ENCODE data around the gene UBLCP1.

UBLCP1 gene

GRCh38 chr5:159330131-159330800 lies 67.2 kb downstream of the UBLCP1 start, which contains the start of gene IL12B:
TSS of gene IL12B (minus strand) at chr5:159330487. CDS start at chr5:159326782, 3,705 bp downstream.
- no peaks in the 10 kb centered on the region for H3K9me3 ChIP-seq (ENCODE audit: control insufficient read depth, insufficient read depth, low read length)
- H3K4me1 ChIP-seq (ENCODE audit: control insufficient read depth, insufficient read depth, low read length) = 0 out of 2 replicates have a peak, but pooled peaks cover 3% of the 10 kb centered on the region
- no peaks in the 10 kb centered on the region for H3K36me3 ChIP-seq (ENCODE audit: control insufficient read depth, insufficient read depth, low read length)
- peak within 1 kb of the TSS; percentile 67; the same call in 1 of the 2 replicates for H3K4me3 ChIP-seq (ENCODE audit: low read depth, low read length)
- no peaks in the 10 kb centered on the region; the same call in 1 of the 2 replicates for H3K27me3 ChIP-seq (ENCODE audit: control insufficient read depth, insufficient read depth, low read length)
- no peak within 1 kb of the TSS for H3K9ac ChIP-seq (ENCODE audit: low read depth, low read length)
- no peak within 1 kb of the TSS for H3K27ac ChIP-seq (ENCODE audit: low read depth, low read length)

- Histone ChIP-seq H3K36me3 (ENCODE audit: control insufficient read depth, insufficient read depth, low read length) (no peaks in the 10 kb centered on the region), H3K9ac (ENCODE audit: low read depth, low read length) (peak overlapping the region; percentile 46), H3K9me3 (ENCODE audit: control insufficient read depth, insufficient read depth, low read length) (no peaks in the 10 kb centered on the region), H3K27ac (ENCODE audit: low read depth, low read length) (no peak overlapping the region), H3K27me3 (ENCODE audit: control insufficient read depth, insufficient read depth, low read length) (no peaks in the 10 kb centered on the region; the same call in 1 of the 2 replicates), H3K4me3 (ENCODE audit: low read depth, low read length) (peak overlapping the region; percentile 67), H3K4me1 (ENCODE audit: control insufficient read depth, insufficient read depth, low read length) (0 out of 2 replicates have a peak, but pooled peaks cover 3% of the 10 kb centered on the region)
These were observed 68.2 kb downstream of the UBLCP1 start for GRCh38 chr5:159331093-159331973.

DNA sequence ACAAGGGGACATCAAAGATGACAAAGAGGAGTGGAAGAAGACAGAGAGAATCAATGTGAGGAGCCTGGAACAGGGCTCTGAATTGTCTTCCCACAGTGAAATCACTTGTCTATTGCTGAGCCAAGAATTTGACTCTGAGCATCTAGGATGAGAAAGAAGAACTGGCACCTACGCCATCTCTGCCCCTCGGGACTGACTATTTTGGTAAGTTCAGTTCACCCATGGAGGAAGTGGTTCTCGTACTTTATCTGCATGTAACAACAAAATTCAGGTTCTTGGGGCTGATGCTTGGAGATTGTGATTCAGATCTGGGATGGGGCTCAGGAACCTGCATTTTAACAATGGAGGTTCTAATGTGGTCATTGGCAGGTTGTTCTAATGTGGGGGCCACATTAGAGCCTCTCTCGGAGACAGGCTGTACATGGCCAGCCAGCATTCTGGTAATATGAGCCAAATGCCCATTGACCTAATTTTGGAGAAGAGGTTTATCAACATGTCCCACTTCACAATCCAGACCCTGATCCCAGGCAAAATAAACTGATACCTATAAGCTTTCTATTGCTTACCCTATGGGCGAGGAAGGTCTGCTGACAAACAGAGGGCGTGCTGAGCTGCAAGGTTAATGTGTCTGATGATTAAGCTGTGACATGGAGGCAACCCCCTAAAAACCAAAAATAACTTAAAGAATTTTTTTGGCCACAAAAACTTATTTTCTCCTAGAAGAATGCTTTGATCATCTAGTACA lies 69.9 kb downstream of the UBLCP1 start:
- H3K4me1 ChIP-seq (ENCODE audit: control insufficient read depth, insufficient read depth, low read length) = 0 out of 2 replicates have a peak, but pooled peaks cover 3% of the 10 kb centered on the region
- no peak overlapping the region for H3K9ac ChIP-seq (ENCODE audit: low read depth, low read length)
- no peaks in the 10 kb centered on the region for H3K9me3 ChIP-seq (ENCODE audit: control insufficient read depth, insufficient read depth, low read length)
- H3K27ac ChIP-seq (ENCODE audit: low read depth, low read length) = no peak overlapping the region
- no peaks in the 10 kb centered on the region for H3K36me3 ChIP-seq (ENCODE audit: control insufficient read depth, insufficient read depth, low read length)
- no peaks in the 10 kb centered on the region; the same call in 1 of the 2 replicates for H3K27me3 ChIP-seq (ENCODE audit: control insufficient read depth, insufficient read depth, low read length)
- no peak overlapping the region for H3K4me3 ChIP-seq (ENCODE audit: low read depth, low read length)

GRCh38 chr5:159333545-159333925 lies 70.4 kb downstream of the UBLCP1 start:
- Histone ChIP-seq H3K4me1 (ENCODE audit: control insufficient read depth, insufficient read depth, low read length) (0 out of 2 replicates have a peak, but pooled peaks cover 3% of the 10 kb centered on the region), H3K27me3 (ENCODE audit: control insufficient read depth, insufficient read depth, low read length) (no peaks in the 10 kb centered on the region), H3K9me3 (ENCODE audit: control insufficient read depth, insufficient read depth, low read length) (no peaks in the 10 kb centered on the region), H3K36me3 (ENCODE audit: control insufficient read depth, insufficient read depth, low read length) (no peaks in the 10 kb centered on the region), H3K4me3 (ENCODE audit: low read depth, low read length) (no peak overlapping the region), H3K27ac (ENCODE audit: low read depth, low read length) (no peak overlapping the region), H3K9ac (ENCODE audit: low read depth, low read length) (no peak overlapping the region)

Measured in HUES48 (cell line).